Osteoblast (primary cell): Measurements from ENCODE around the gene ABHD11. TPM values are rescaled to one million over a fixed set of nuclear protein-coding genes. Genes with fewer than 3 reads are reported as not detected.
A peak's percentile ranks its signal among the peaks of the same experiment; 100 is the strongest.

Experiments used
- DNase-seq: peaks from one replicate; pipeline ENCODE4 v3.0.0; 2011; ENCODE audit warnings: low spot score, mixed read lengths; ENCODE audit not compliant: insufficient read length; ENCODE audit errors: missing footprints
- H2AFZ ChIP-seq: 2 replicates; pipeline ENCODE4 v1.6.0; 2011; ENCODE audit warnings: mild to moderate bottlenecking, low read length
- H3K27ac ChIP-seq: 2 replicates; pipeline ENCODE4 v1.5.1; 2011; ENCODE audit warnings: mild to moderate bottlenecking, low read depth, low read length, moderate library complexity
- H3K27me3 ChIP-seq: 2 replicates; pipeline ENCODE4 v1.6.0; 2012; ENCODE audit warnings: mild to moderate bottlenecking, control low read depth, inconsistent platforms, low read length, moderate library complexity; ENCODE audit not compliant: insufficient read depth
- H3K36me3 ChIP-seq: 2 replicates; pipeline ENCODE4 v1.5.1; 2011; ENCODE audit warnings: mild to moderate bottlenecking, low read length, control low read depth, moderate library complexity; ENCODE audit not compliant: insufficient read depth
- H3K4me1 ChIP-seq: 2 replicates; pipeline ENCODE4 v1.5.1; 2011; ENCODE audit warnings: mild to moderate bottlenecking, low read length, control low read depth, moderate library complexity; ENCODE audit not compliant: insufficient read depth
- H3K4me2 ChIP-seq: 2 replicates; pipeline ENCODE4 v1.6.0; 2011; ENCODE audit warnings: mild to moderate bottlenecking, low read length; ENCODE audit not compliant: insufficient read depth
- H3K4me3 ChIP-seq: fragments of 200-600 bp; sonication (generic); 3 replicates; pipeline ENCODE4 v1.5.1; 2012; ENCODE audit warnings: mild to moderate bottlenecking, low read length, inconsistent platforms; ENCODE audit not compliant: insufficient read depth
- H3K79me2 ChIP-seq: 2 replicates; pipeline ENCODE4 v1.6.0; 2012; ENCODE audit warnings: mild to moderate bottlenecking, low read length, control low read depth, inconsistent platforms; ENCODE audit not compliant: insufficient read depth
- H3K9me3 ChIP-seq: 2 replicates; pipeline ENCODE4 v1.5.1; 2011; ENCODE audit warnings: low read depth, low read length, control low read depth
- H4K20me1 ChIP-seq: 2 replicates; pipeline ENCODE4 v1.6.0; 2012; ENCODE audit warnings: mild to moderate bottlenecking, low read length, control low read depth; ENCODE audit not compliant: insufficient read depth
- total RNA-seq: library from RNA; depleted of rRNA; stranded (reverse); fragments of >200 nt; gene quantifications from 2 replicates; pipeline ENCODE4 v1.2.3, GENCODE V29; 2012
- TF ChIP-seq, protein P1 (sequence below): IDR thresholded peaks from 2 replicates; pipeline ENCODE4 v1.5.1; 2011; ENCODE audit warnings: mild to moderate bottlenecking, low read depth, low read length, moderate library complexity; ENCODE audit errors: extremely low read depth

Gene ABHD11
- total RNA-seq, 1 donor, result 8.7 TPM

DNA sequence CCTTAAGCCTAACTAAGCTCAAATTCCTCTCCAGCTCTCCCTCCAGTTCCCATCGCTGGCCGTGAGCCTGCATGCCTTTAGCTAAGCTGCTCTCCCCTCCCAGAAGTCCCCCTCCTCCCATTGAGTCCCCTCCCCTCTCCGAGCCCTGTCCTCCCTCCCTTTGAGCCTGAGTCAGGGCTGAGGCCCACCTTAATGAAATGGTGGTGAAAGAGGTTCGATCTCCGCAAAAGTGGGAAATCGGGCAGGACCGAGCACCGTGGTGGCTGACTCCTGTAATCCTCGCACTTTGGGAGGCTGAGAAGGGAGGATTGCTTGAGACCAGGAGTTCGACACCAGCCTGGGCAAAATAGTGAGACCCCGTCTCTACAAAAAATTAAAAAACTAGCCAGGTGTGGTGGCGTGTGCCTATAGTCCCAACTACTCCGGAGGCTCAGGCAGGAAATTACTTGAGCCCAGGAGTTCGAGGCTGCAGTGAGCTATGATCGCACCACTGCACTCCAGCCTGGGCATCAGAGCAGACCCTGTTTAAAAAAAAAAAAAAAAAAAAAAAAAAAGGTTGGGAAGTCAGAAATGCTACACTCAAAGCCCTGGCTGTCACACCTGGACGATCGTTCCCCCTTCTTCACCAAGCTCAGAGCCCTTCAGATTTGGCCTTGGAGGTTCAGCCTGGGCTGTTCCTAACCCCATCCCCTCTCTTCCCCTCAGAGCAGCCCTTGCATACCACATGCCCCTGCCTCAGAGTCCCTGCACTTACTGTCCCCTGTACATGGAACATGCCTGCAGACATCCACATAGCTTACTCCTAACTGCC is 32.5 kb upstream of the ABHD11 start:
- Histone ChIP-seq H3K27ac (no peak overlapping the region), H3K4me1 (no peaks in the 10 kb centered on the region), H3K36me3 (no peaks in the 10 kb centered on the region), H3K79me2 (no peaks in the 10 kb centered on the region), H2AFZ (no peak overlapping the region), H3K9me3 (no peaks in the 10 kb centered on the region), H3K4me3 (no peak overlapping the region), H3K4me2 (no peak overlapping the region), H3K27me3 (peaks cover 36% of the 10 kb centered on the region), H4K20me1 (no peaks in the 10 kb centered on the region)
- TF ChIP-seq, protein P1, sequence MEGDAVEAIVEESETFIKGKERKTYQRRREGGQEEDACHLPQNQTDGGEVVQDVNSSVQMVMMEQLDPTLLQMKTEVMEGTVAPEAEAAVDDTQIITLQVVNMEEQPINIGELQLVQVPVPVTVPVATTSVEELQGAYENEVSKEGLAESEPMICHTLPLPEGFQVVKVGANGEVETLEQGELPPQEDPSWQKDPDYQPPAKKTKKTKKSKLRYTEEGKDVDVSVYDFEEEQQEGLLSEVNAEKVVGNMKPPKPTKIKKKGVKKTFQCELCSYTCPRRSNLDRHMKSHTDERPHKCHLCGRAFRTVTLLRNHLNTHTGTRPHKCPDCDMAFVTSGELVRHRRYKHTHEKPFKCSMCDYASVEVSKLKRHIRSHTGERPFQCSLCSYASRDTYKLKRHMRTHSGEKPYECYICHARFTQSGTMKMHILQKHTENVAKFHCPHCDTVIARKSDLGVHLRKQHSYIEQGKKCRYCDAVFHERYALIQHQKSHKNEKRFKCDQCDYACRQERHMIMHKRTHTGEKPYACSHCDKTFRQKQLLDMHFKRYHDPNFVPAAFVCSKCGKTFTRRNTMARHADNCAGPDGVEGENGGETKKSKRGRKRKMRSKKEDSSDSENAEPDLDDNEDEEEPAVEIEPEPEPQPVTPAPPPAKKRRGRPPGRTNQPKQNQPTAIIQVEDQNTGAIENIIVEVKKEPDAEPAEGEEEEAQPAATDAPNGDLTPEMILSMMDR, result no peak
- DNase-seq, result peak; percentile 76

DNA sequence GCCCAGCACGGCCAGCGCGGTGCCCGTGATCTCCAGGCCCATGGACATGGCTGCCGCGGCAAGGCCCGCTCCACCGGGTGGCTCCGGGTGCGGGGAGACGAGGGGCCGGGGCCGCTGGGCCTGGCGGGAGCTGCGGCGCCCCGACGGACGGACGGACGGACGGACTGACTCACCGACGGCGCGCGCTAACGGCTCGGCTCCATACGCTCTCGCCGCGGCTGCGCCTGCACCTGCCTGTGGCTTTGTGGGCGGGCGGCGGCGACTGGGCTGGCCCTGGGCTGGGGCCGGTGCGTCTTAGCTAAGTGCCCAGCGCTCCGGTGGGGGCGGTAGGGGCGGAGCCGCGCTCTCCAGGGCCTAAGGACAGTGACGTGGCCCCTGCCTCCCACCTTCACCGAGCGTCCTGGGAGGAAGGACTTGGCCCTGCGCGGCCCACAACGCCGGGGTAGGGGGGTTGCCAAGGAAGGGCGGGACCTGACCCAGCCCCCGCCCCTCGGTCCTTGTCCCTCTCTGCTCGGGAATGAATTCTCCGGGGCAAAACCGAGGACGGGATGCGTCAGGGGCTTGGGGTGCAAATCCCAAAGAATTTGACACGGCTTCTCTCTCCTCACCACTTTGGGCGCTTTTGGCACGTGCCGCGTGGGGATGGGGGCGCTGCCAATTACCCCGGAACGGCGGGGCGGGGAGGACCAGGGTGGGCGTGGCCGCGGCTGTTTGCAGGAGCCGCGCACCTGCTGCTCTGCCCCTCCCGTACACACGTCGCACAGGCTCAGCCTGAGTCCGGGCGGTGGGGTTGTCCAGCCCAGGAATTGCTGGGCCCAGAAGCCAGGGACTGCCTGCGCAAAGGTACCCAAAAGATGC is 31.6 kb upstream of the ABHD11 start, which contains the start of gene CLDN3:
Gene CLDN3, minus strand, starts transcription at position 269 of the 858 bp plus-strand sequence. Its CDS starts 221 bp downstream, at position 48.
- Histone ChIP-seq H3K36me3 (no peaks in the 10 kb centered on the region), H2AFZ (no peak within 1 kb of the TSS), H3K79me2 (no peaks in the 10 kb centered on the region), H4K20me1 (no peaks in the 10 kb centered on the region), H3K9me3 (no peaks in the 10 kb centered on the region), H3K4me3 (peak within 1 kb of the TSS; percentile 60), H3K27me3 (peaks cover 36% of the 10 kb centered on the region), H3K27ac (no peak within 1 kb of the TSS), H3K4me2 (peak within 1 kb of the TSS; percentile 68), H3K4me1 (no peaks in the 10 kb centered on the region)
- DNase-seq, result peak; percentile 27
- TF ChIP-seq, protein P1, result no peak

DNA sequence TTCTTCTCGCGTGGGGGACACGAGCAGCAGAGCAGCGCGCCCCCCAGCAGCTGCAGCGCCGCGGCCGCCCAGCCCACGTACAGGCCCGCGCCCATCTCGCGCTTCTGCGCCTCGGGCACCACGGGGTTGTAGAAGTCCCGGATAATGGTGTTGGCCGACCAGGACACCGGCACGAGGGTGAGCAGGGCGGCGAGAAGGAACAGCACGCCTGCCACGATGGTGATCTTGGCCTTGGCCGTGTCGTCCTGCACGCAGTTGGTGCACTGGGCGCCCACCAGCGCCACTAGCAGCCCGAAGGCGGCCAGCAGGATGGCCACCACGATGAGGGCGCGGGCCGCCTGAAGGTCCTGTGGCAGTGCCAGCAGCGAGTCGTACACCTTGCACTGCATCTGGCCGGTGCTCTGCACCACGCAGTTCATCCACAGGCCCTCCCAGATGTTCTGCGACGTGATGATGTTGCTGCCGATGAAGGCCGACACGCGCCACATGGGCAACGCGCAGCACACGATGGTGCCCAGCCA is 30.9 kb upstream of the ABHD11 start:
- Histone ChIP-seq H4K20me1 (no peaks in the 10 kb centered on the region), H3K79me2 (no peaks in the 10 kb centered on the region), H2AFZ (no peak overlapping the region), H3K27me3 (peaks cover 36% of the 10 kb centered on the region), H3K27ac (no peak overlapping the region), H3K4me1 (no peaks in the 10 kb centered on the region), H3K4me3 (no peak overlapping the region), H3K9me3 (no peaks in the 10 kb centered on the region), H3K4me2 (peak overlapping the region; percentile 18), H3K36me3 (no peaks in the 10 kb centered on the region)
- peak; percentile 61 for DNase-seq
- TF ChIP-seq, protein P1, result no peak
